OCI-M2 (cell line): ENCODE results near the gene USP34.
"Not testable (repeated sequence)": the region's sequence is repeated elsewhere in the genome, so short reads cannot be mapped to it uniquely, and the experiment has no call there.

Experiments
- DNase-seq: peaks from one replicate; lab custom pipeline; 2025; ENCODE audit not compliant: unreplicated experiment; lab: John Stamatoyannopoulos, UW

The USP34 gene

DNA sequence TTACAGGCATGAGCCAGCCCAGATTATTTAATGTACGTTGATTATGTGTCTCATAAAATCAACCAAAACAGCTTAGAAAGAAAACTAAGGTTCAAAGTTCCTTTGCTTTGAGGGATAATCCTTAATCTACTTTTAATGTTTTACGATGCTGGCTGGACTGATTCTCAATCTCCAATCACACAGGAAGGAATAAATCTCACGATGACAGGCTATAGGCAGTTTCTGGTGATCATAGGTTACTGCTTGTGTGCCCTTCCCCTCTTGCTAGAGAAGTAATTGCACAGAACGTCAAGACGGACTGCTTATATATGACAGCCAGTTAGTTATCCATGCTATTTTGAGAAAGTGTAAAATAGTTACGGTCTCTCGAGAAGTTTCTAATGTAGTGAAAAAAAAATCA, 265.8 kb downstream of the USP34 start:
- no peak for DNase-seq

DNA sequence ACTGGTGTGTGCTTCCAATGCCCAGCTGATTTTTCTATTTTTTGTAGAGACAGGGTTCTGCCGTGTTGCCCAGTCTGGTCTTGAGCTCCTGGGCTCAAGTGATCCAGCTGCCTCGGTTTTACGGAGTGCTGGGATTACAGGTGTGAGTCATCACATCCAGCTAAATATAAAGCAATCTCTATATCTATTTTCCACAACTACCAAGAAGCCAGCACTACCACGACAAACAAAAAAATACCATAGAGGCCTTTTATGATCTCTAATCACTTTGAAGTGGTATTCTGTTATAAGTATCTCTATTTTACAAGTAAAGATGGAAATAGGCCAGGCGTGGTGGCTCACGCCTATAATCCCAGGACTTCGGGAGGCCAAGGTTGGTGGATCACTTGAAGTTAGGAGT, 274.2 kb downstream of the USP34 start:
- no peak for DNase-seq

DNA sequence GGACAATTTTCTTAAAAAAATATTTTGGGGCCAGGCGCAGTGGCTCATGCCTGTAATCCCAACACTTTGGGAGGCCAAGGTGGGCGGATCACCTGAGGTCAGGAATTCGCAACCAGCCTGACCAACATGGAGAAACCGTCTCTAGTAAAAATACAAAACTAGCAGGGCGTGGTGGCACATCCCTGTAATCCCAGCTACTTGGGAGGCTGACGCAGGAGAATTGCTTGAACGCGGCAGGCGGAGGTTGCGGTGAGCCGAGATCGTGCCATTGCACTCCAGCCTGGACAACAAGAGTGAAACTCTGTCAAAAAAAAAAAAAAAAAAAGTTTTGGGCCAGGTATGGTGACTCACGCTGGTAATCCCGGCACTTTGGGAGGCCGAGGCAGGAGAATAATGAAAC, 276.2 kb downstream of the USP34 start:
- DNase-seq = not testable (repeated sequence)

DNA sequence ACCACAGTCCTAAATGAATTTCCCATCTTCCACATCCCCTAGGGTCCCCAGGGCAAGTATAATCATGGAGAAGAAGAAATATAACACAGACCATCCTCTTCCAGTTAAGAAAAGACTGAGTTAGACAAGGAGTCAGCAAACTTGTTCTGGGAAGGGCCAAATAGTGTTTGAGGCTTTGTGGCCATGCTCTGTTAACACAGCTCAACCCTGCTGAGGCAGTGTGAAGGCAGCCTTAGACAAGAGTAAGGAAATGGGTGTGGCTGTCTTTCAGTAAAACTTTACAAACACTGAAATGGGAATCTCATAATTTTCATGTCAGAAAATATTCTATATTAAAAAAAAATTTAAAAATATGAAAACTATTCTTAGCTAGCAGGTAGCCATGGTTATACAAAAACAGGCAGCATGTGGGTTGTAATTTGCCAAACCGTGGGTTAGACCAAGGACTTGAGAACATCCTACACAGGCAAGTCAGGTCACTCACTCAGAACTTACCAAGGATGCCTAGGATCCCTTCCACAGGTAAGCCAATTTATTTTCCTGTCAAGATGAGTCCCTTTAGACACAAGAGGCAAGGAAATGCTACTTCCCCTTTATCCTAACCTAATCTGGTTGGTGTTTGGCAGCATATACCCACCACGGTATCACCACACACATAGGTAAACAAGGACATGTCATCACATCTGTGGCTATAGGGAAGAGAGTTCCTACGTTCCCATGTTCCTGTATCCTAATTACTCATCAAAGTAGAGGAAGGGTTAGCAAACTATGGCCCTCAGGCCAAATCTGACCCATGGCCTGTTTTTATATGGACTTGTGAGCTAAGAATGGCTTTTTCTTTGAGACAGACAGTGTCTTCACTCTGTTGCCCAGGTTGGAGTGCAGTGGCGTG, 277.0 kb downstream of the USP34 start:
- DNase-seq = no peak

DNA sequence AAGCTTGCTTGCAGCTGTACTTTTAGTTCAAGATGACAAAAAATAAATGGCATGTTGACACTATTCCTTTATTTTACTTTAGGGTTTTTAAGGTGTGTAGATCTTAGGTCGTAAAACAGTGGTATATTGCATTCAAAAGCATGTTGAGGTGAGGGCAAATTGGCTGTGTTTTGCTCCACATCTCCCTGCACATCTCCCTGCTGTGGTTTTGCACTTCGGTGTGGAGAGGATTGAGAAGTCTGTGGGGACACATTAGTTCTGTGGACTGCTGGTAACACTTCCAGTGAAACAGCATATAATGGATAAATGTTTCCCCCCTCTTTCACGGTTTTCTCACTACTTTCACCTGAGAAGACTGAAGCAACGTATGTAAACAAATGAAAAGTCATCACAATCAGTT, 283.8 kb downstream of the USP34 start:
- no peak for DNase-seq

DNA sequence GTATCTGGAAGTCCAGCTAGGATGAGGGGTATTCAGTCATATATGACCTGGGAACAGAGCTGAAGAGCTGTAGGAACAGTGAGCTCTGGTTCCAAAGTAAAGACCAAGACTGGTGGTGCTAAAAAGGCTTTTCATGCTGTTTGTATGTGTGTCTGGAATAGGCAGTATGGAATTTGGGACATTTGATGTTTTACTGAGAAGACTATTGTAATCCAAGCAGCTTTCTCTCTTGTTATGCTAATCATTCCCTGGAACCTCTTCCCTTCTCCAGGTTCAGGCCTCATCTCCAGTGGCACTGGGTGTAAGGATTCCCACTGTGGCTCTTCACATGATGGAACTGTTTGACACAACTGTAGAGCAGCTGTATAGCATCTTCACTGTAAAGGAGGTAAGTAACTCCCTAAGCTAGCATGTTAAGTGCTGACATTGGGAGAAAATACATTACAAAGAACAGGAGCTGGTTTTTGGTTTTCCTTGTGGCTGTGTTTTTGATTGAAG, 285.6 kb downstream of the USP34 start:
- no peak for DNase-seq

DNA sequence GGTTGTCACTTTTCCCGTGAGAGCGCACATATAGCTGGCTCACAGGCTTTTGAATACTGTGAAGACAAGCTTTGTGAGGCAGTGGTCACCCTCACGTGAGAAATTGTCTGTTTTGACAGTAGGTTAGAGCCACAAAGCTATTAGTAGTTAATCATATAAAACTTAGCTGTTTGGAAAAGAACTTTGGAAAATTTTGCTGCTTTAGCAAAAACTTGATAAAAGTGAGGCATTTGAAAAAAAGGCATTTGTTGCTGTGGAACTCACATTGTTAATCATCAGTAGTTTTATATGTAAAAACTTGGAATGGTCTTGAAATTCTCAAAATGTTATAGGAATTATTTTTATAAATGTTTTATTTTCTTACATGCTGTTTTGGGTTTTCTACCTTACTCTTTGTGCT, 286.6 kb downstream of the USP34 start:
- DNase-seq = no peak

DNA sequence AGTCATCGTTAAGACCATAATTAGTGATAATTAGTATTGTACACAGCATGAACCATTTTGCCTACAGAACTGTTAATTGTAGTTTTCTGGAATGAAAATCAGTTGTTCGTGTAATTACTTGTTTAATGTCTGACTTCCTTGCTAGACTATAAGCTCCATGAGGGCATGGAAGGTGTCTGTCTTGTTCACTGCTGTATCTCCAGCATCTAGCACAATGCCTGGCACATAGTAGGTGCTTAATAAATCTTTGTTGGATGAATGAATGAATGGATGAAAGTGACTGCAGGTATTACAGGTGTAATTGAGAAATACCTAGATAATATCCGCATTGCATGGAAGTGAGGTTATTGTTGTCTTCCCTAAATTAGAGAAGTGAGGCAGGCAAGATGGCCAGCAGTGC, 287.1 kb downstream of the USP34 start:
- no peak for DNase-seq

DNA sequence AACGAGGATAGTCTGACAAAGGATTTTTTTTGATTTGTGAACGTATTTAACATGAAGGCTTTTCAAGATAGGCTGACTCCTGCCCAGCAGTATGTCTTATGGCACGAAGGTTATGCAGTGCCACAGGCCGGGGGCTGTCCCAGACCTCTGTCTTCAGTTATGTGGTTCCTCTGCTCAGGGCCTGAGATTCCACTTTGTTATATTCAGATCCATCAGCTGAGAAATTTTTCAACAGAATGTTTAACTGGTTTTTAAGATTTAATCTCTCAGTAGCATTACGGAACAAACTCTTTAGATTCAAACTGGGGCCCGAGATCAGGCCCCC, 288.9 kb downstream of the USP34 start:
- no peak for DNase-seq

DNA sequence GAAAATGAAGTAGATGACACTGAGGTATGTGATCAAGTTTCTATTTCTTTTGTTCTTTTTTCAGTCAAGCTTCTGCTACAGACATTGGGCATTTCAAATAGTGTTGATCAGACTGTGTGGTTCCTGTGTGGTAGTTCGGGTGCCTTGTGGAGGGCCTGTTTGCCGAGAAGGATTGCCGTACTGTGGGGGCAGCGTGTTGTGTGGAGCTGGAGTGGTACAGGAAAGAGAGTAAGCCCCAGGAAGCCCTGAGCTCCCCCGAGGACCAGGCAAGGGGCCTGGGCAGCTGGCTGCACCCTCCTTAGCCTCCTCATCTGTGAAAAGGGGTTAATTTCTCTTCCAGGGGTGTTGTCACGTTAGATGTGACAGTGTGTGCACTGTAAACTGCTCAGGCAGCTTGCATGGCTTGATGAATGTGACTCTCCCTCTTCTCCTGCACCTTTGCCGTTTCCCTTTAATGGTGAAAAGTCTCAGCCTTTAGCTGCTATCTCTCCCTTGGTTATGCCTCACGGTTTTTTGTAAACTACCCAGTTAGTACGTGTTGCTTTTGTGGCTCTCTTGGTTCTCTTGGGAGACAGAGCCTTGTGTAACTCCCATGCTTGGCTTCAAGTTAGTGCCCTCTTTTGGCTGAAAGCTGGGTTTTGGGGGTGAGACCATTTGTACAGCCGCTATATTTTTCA, 289.4 kb downstream of the USP34 start:
- DNase-seq = no peak

DNA sequence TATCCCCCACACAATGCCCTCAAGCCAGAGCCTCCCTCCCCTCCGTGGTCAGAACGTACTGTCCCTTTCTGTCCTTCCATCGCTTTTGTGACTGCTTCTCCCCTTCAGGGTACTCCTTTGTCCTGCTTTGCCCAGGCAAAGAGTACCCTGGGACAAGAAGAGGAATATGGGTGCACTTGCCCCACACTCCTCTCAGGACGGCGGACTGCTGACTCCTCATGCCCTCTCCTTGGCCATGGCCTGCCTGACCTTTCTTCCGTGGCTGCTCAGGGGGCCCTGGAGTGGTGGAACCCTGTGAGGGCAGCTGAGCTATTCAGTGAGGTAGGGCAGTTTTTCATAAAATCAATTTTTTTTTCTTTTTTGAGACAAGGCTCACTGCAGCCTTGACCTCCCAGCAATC, 290.2 kb downstream of the USP34 start:
- no peak for DNase-seq

DNA sequence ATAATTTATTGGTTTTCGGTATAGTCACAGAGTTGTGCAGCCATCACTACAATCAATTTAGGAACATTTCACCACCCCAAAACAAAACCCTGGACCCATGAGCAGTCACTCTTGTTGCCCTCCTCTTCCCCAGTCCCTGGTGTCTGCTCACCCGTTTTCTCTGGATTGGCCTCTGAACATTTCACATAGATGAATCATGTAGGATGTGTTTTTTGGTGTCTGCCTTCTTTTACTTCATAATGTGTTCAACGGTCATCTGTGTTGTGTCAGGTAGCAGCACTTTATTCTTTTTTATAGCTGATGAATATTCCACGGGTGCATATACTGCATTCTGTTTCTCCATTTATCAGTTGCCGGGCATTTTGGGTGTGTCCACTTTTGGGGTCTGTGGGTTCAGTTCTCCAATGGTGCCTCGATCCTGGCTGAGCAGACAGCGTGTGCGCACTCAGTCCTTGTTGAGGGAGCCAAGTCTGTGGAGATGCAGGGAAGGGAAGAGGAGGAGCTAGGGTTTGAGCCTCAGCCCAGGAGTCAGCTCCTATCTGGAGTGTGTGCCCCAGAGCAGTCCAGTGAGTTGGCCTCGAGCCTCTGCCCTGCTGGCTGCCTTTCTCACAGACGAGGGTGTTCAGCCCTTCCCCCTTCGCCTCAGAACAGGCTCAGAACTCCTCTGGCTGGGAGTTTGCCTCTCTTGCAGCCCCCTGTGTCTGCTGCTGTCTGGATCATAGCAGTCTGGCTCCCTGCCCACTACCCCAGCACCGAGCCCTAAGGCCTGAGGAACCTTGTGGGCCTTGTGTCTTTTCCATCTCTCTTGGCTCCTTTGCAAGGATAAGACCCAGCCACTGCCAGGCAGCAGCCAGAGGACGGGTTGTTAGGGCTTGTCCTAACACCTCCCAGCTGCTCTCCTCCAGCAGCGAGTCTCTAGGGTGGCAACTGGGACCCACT, 290.9 kb downstream of the USP34 start:
- no peak for DNase-seq

DNA sequence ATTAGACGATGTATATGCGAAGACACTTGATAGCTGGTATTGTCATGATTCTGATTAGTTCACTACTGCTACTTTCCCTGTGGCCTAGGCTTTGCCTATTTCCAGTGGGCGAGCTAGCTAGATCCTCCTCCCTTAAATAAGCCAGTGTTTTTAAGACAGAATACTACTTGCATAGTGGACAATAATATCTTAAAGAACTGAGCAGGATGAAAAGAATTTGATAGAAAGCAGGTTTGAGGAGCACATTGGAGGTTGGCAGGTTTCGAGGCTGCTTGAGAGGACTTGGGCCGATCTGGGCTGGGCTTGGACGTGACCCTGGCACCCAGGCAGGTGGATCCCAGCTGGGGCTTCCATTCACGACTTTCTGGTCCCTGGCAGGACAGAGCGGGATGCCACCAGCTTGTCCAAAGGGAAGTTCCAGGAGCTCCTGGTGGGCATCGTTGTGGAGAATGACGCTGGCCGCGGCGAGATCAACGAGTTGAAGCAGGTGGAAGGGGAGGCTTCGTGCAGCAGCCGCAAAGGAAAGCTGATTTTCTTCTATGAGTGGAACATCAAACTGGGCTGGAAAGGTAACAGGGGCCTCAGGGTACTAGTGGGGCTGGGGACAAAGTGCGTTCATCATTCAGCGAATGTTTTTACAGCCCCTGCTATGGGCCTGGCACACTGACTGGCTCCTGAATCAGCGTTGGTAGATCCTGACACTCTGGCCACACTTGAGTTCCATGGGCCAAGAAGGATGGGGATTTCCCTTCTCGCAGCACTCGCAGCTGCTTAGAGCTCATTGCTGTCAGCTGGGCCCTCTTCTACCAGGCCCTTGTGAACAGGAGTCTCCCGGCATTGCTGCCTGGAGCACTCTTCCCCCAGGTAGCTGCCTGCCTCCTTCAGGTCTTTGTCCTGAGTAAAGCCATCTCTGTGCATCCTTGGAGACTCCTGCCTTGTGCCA, 292.0 kb downstream of the USP34 start:
- DNase-seq = no peak

DNA sequence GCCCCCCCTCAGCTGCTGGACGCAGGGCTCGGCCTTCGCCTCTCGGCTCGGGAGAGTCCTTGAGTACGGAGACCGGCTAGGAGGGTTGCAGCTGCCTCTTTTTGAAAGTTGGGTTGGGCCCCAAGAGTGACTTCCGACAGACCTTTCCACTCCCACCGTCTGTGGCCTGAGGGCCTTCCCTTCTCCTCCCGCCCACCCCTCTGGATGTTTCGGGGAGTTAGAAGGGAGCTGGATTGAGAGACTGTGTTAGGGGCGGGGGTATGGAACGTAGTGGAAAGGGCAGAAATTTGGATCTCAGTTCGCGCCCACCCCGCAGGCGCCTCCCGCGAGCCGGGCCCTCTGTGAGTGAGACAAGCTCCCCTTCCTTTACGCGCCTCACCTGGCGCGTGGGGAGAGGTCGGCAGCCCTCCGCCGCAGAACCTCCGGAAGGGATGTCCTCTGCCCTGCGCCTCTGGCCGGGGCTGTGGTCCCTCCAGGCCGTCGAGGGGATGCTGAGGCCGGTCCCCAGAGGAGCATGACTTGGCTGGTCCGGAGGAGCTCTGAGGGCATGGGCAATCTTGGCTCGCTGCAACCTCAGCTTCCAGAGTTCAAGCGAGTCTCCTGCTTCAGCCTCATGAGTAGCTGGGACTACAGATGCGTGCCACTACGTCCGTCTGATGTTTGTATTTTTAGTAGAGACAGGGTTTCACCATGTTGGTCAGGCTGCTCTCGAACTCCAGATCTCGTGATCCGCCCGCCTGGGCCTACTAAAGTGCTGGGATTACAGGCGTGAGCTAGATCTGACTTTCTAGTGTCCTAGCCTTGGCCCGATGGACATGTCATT, 292.9 kb downstream of the USP34 start:
- no peak for DNase-seq

DNA sequence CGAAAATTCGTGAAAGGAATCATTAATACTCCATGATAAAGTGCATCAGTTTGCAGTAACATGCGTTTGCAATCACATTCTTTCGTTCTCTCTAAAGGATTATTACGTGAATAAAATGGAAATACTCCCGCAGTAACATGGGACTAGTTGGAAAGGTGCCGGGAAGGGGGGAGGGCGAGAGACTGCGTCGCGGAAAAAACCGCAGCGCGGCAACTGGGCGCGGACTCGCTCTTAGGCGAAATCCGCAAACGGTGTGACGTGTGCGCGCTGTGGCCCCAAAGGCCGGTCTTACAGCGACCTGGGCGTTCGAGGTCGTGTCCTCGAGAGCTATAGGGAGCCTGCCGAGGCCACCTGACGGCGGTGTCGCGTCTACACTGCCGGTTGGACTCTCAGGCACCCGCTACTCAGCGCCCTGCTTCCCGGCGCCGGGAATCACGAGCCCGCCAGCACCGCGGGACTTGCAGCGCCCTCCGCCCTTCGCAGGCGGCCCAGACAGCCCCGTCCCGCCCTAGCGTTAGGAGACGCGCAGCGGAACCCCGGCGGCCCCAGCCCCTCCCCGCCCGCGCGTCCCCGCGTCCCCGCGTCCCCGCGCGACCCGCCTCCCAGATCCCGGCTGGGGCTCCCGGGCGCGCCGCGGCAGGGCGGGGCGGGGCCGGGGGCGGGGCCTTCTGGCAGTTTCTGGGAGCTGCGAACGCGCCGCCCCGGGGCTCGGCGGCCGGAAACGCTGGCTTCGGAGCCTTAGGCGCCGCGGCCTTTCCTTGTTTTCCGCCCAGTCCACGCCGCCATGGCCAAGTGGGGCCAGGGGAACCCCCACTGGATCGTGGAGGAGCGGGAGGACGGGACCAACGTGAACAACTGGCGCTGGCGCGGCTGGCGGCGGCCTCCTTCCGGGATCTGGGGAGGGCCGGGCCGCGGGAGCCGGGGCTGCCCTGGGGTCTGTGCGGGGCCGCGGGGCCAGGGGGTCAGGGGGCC, 293.8 kb downstream of the USP34 start:
- DNase-seq = peak; percentile 41

DNA sequence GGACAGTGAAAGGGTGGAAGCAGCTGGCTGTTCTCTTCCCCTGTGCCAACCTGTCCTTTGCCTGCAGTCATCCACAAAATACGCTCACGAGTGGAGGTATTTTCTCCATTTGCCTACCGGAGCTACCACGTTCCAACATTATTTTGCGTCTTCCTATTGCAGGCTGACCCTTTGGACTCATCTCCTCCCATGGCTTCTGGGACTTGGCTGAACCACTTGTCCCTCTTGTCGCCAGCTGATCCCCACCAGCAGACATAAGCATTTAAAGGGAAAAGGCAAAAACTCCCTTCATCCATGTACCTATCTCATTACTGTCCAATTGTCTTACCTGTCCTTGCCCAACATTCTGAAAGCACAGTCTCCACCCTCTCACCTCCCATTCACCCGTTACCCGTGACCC, 295.9 kb downstream of the USP34 start:
- no peak for DNase-seq

DNA sequence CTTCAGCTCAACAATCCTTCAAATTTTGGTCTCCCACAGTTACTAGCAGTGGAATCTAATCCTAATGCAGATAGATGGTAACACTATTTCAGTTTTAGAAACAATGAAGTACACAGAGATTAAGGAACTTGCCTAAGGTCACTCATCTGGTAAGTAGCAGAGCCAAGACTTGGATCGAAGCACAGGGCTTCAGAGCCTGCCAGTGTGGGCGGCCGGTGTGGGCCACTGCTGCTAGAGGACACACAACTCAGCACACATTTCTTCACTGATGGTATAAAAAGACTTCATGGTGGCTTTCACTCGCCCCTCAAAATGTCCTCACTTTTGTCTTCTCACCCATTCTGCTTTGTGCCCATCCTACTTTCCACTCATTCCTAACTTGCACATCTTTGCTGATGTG, 297.8 kb downstream of the USP34 start:
- DNase-seq = no peak

DNA sequence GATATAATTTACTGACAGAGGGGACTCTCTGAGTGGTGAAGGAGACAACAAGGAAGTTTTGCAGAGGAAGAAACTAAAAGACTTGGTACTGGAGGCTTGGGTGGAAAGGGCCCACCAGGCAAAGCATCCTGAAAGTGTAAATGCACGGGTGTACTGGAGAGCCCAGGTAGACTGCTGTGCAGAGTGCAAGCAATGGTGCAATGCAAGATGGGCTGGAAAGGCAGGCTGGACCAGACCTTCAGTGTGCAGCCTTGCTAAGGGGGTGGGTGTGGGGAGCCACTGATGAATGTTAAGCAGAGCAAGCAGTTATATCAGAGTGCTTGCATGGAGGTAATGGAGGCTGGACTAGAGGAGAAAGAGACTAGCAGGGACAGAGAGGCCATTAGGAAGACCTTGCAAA, 298.2 kb downstream of the USP34 start:
- no peak for DNase-seq
